ENCODE data around the gene ALS2. TPM values are rescaled to one million over a fixed set of nuclear protein-coding genes. Genes with fewer than 3 reads are reported as not detected.

ALS2 gene
- total RNA-seq, 1 experiment from 2014 or later, result 28.4 TPM

- no peaks in the 10 kb centered on the region for H3K23me2 ChIP-seq (ENCODE audit: insufficient read length, low read depth, low read length, poor library complexity, severe bottlenecking)
- H3K14ac ChIP-seq (ENCODE audit: insufficient read depth, low read length), result no peak overlapping the region
- H4K5ac ChIP-seq (ENCODE audit: insufficient read length, low read depth, low read length), result no peak overlapping the region
- H3K4ac ChIP-seq (ENCODE audit: low read depth, low read length), result no peak overlapping the region
- TF ChIP-seq, protein P1, sequence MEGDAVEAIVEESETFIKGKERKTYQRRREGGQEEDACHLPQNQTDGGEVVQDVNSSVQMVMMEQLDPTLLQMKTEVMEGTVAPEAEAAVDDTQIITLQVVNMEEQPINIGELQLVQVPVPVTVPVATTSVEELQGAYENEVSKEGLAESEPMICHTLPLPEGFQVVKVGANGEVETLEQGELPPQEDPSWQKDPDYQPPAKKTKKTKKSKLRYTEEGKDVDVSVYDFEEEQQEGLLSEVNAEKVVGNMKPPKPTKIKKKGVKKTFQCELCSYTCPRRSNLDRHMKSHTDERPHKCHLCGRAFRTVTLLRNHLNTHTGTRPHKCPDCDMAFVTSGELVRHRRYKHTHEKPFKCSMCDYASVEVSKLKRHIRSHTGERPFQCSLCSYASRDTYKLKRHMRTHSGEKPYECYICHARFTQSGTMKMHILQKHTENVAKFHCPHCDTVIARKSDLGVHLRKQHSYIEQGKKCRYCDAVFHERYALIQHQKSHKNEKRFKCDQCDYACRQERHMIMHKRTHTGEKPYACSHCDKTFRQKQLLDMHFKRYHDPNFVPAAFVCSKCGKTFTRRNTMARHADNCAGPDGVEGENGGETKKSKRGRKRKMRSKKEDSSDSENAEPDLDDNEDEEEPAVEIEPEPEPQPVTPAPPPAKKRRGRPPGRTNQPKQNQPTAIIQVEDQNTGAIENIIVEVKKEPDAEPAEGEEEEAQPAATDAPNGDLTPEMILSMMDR (conservative IDR thresholded peaks at IDR 0.05), result no peak
- WGBS (ENCODE audit: extremely low coverage, insufficient read length, low lambda C conversion rate), result no CpG with 5 or more reads among the region's 4 CpGs
- H2BK20ac ChIP-seq (ENCODE audit: low read depth, low read length, poor library complexity, severe bottlenecking), result no peak overlapping the region
- Mint-ChIP-seq H3K4me1 (no peaks in the 10 kb centered on the region), H3K4me3 (no peak overlapping the region), H3K27me3 (ENCODE audit: low read depth) (no peaks in the 10 kb centered on the region), H3K27ac (no peak overlapping the region; a peak in 2 of 7 replicates), H3K9me3 (no peaks in the 10 kb centered on the region), H3K36me3 (ENCODE audit: insufficient read depth in 1 of 3, low read depth in 3 of 3) (peaks cover 6 to 36% (median 31%) of the 10 kb centered on the region in 3 experiments; a peak in 6 of 7 replicates)
- H3K56ac ChIP-seq (ENCODE audit: insufficient read length, low read depth, low read length), result no peak overlapping the region
- no peak overlapping the region for H2BK120ac ChIP-seq (ENCODE audit: low read depth, low read length, poor library complexity, severe bottlenecking)
- H3K4me1 ChIP-seq (ENCODE audit: insufficient read depth, low read length), result no peaks in the 10 kb centered on the region
- no peak overlapping the region for H3K4me2 ChIP-seq (ENCODE audit: insufficient read depth, insufficient read length, low read length)
- H3K9me3 ChIP-seq (ENCODE audit: control insufficient read depth, low read depth, low read length), result no peaks in the 10 kb centered on the region
- no peak overlapping the region for H2AK5ac ChIP-seq (ENCODE audit: insufficient read length, low read length)
- H3K27me3 ChIP-seq (ENCODE audit: insufficient read depth, low read length), result no peaks in the 10 kb centered on the region
- H3K23ac ChIP-seq (ENCODE audit: insufficient read length, low read depth, low read length), result no peak overlapping the region
- no peak overlapping the region for H3K27ac ChIP-seq (ENCODE audit: insufficient read length, low read depth, low read length)
- no peaks in the 10 kb centered on the region for H4K20me1 ChIP-seq (ENCODE audit: control insufficient read depth, insufficient read depth, insufficient read length)
- no peak overlapping the region for H2BK15ac ChIP-seq (ENCODE audit: low read depth, low read length)
- H2BK5ac ChIP-seq (ENCODE audit: insufficient read length, low read length), result no peak overlapping the region
- H2BK12ac ChIP-seq (ENCODE audit: insufficient read length, low read depth, low read length), result no peak overlapping the region
- no peak overlapping the region for H4K8ac ChIP-seq (replicated peaks; ENCODE audit: insufficient read length, low read depth, low read length)
- no peak overlapping the region for H2AFZ ChIP-seq (ENCODE audit: low read length)
- no peak overlapping the region for H3K9ac ChIP-seq (ENCODE audit: extremely low read depth, insufficient read length, low read length)
- no peaks in the 10 kb centered on the region for H3K79me2 ChIP-seq (ENCODE audit: insufficient read depth, low read length)
- H4K91ac ChIP-seq (ENCODE audit: insufficient read length, low read depth, low read length), result no peak overlapping the region
- no peak overlapping the region for H3T11ph ChIP-seq (ENCODE audit: low read length)
- H3K18ac ChIP-seq (ENCODE audit: insufficient read length, low read depth, low read length), result no peak overlapping the region
- H3K79me1 ChIP-seq (ENCODE audit: insufficient read depth, low read depth, low read length, poor library complexity, severe bottlenecking), result no peaks in the 10 kb centered on the region
- DNase-seq, result no peak
Measured at GRCh38 chr2:201761101-201761500, 19.6 kb downstream of the ALS2 start.
